Loucy (cell line): Measurements from ENCODE around the gene SKAP2.
A peak's percentile ranks its signal among the peaks of the same experiment; 100 is the strongest.

Experiments used
- H2AFZ ChIP-seq: fragments of 200-600 bp; sonication (generic); 2 replicates; pipeline ENCODE4 v1.6.0; 2016; ENCODE audit warnings: antibody characterized with exemption, mild to moderate bottlenecking, low read length, moderate library complexity
- H3F3A ChIP-seq: fragments of 200-600 bp; 2 replicates; pipeline ENCODE4 v1.6.0; 2016; ENCODE audit warnings: antibody characterized with exemption, low read depth, mild to moderate bottlenecking
- H3K27me3 ChIP-seq: fragments of 200-600 bp; sonication (generic); 2 replicates; pipeline ENCODE4 v1.6.1; 2014; ENCODE audit warnings: low read length, mild to moderate bottlenecking; ENCODE audit not compliant: insufficient read depth, poor library complexity, severe bottlenecking
- H3K36me3 ChIP-seq: fragments of 200-600 bp; sonication (generic); 2 replicates; pipeline ENCODE4 v1.6.1; 2016; ENCODE audit warnings: low read length; ENCODE audit not compliant: insufficient read depth
- H3K4me1 ChIP-seq: fragments of 200-600 bp; sonication (generic); 2 replicates; pipeline ENCODE4 v1.5.1; 2014; ENCODE audit warnings: low read length, mild to moderate bottlenecking; ENCODE audit not compliant: insufficient read depth, poor library complexity, severe bottlenecking
- H3K4me2 ChIP-seq: fragments of 200-600 bp; sonication (generic); 2 replicates; pipeline ENCODE4 v1.6.0; 2014; ENCODE audit warnings: antibody characterized with exemption, low read length, low read depth, mild to moderate bottlenecking; ENCODE audit not compliant: poor library complexity, severe bottlenecking
- H3K4me3 ChIP-seq: fragments of 200-600 bp; sonication (generic); 2 replicates; pipeline ENCODE4 v1.5.1; 2014; ENCODE audit warnings: low read length, mild to moderate bottlenecking, mixed read lengths; ENCODE audit not compliant: poor library complexity, severe bottlenecking
- H3K79me2 ChIP-seq: fragments of 200-600 bp; sonication (generic); 2 replicates; pipeline ENCODE4 v1.6.1; 2014; ENCODE audit warnings: low read length; ENCODE audit not compliant: insufficient read depth
- H3K9ac ChIP-seq: fragments of 200-600 bp; sonication (generic); 2 replicates; pipeline ENCODE4 v1.6.0; 2014; ENCODE audit warnings: mild to moderate bottlenecking, low read depth, low read length, moderate library complexity; ENCODE audit not compliant: poor library complexity, severe bottlenecking
- H3K9me2 ChIP-seq: fragments of 200-600 bp; sonication (generic); replicated peaks from 2 replicates; pipeline ENCODE4 v1.6.1; 2016; ENCODE audit warnings: low read depth, low read length, mixed read lengths
- H3K9me3 ChIP-seq: fragments of 200-600 bp; sonication (generic); 2 replicates; pipeline ENCODE4 v1.6.1; 2014; ENCODE audit warnings: mild to moderate bottlenecking, antibody characterized with exemption, low read length, low read depth; ENCODE audit not compliant: insufficient read depth
- H4K20me1 ChIP-seq: fragments of 200-600 bp; sonication (generic); 2 replicates; pipeline ENCODE4 v1.6.0; 2014; ENCODE audit warnings: antibody characterized with exemption, low read length, mild to moderate bottlenecking; ENCODE audit not compliant: insufficient read depth, poor library complexity, severe bottlenecking
- CTCF ChIP-seq: fragments of 200-600 bp; sonication (generic); conservative IDR thresholded peaks from 2 replicates; pipeline ENCODE4 v1.5.1; 2014; ENCODE audit warnings: mild to moderate bottlenecking, antibody characterized with exemption, low read length
- EZH2phosphoT487 ChIP-seq: fragments of 200-600 bp; IDR thresholded peaks from 2 replicates; pipeline ENCODE4 v1.6.1; 2018; ENCODE audit warnings: antibody characterized with exemption, mild to moderate bottlenecking, moderate library complexity, borderline replicate concordance

The SKAP2 gene

GRCh38 chr7:26857170-26857505 lies 7.3 kb downstream of the SKAP2 start:
- TF ChIP-seq EZH2phosphoT487 = no peak
- no peak; the same call in none of the 2 replicates for TF ChIP-seq CTCF
- H4K20me1 ChIP-seq = no peaks in the 10 kb centered on the region
- H3K9ac ChIP-seq = peak overlapping the region; percentile 94
- no peak overlapping the region for H2AFZ ChIP-seq
- peaks cover 92% of the 10 kb centered on the region for H3K4me1 ChIP-seq
- no peaks in the 10 kb centered on the region for H3K27me3 ChIP-seq
- no peaks in the 10 kb centered on the region for H3F3A ChIP-seq
- peaks cover 99% of the 10 kb centered on the region for H3K79me2 ChIP-seq
- peak overlapping the region; percentile 86 for H3K4me3 ChIP-seq
- no peaks in the 10 kb centered on the region for H3K9me2 ChIP-seq
- no peaks in the 10 kb centered on the region for H3K36me3 ChIP-seq
- H3K4me2 ChIP-seq = peak overlapping the region; percentile 98
- H3K9me3 ChIP-seq = no peaks in the 10 kb centered on the region

GRCh38 chr7:26856176-26856985 lies 8.0 kb downstream of the SKAP2 start:
- H3F3A ChIP-seq = no peaks in the 10 kb centered on the region
- H3K79me2 ChIP-seq = peaks cover 97% of the 10 kb centered on the region
- peak overlapping the region; percentile 98 for H3K4me2 ChIP-seq
- H2AFZ ChIP-seq = no peak overlapping the region
- peak overlapping the region; percentile 94 for H3K9ac ChIP-seq
- H3K27me3 ChIP-seq = no peaks in the 10 kb centered on the region
- peak overlapping the region; percentile 86 for H3K4me3 ChIP-seq
- no peaks in the 10 kb centered on the region for H3K9me3 ChIP-seq
- no peak for TF ChIP-seq CTCF
- no peak for TF ChIP-seq EZH2phosphoT487
- peaks cover 92% of the 10 kb centered on the region for H3K4me1 ChIP-seq
- H3K9me2 ChIP-seq = no peaks in the 10 kb centered on the region
- no peaks in the 10 kb centered on the region for H3K36me3 ChIP-seq
- H4K20me1 ChIP-seq = no peaks in the 10 kb centered on the region

- no peak overlapping the region for H2AFZ ChIP-seq
- H3K9me3 ChIP-seq = no peaks in the 10 kb centered on the region
- TF ChIP-seq CTCF (no peak), EZH2phosphoT487 (no peak)
- peak overlapping the region; percentile 94 for H3K9ac ChIP-seq
- H3K79me2 ChIP-seq = peaks cover 97% of the 10 kb centered on the region
- H3K4me1 ChIP-seq = peaks cover 90% of the 10 kb centered on the region
- H3K4me2 ChIP-seq = peak overlapping the region; percentile 98
- no peaks in the 10 kb centered on the region for H3K27me3 ChIP-seq
- peak overlapping the region; percentile 86 for H3K4me3 ChIP-seq
- no peaks in the 10 kb centered on the region for H3K9me2 ChIP-seq
- no peaks in the 10 kb centered on the region for H3K36me3 ChIP-seq
- no peaks in the 10 kb centered on the region for H3F3A ChIP-seq
- no peaks in the 10 kb centered on the region for H4K20me1 ChIP-seq
Observed at GRCh38 chr7:26854876-26855855, 9.2 kb downstream of the SKAP2 start.
